SK-N-MC (cell line): Measurements from ENCODE around the gene MUC3A.

Experiments used
- EZH2 ChIP-seq: fragments of 200-600 bp; sonication (generic); IDR thresholded peaks from one replicate; pipeline ENCODE4 v1.6.1; 2017; ENCODE audit warnings: antibody characterized with exemption
- FOXP2 ChIP-seq: optimal IDR thresholded peaks from 2 replicates; pipeline ENCODE3; 2011; ENCODE audit warnings: mild to moderate bottlenecking, moderate library complexity; ENCODE audit not compliant: insufficient read depth; ENCODE audit errors: extremely low read length, control extremely low read depth
- POLR2AphosphoS5 ChIP-seq: IDR thresholded peaks from 2 replicates; pipeline ENCODE4 v1.6.1; 2012; ENCODE audit warnings: mild to moderate bottlenecking, low read depth, low read length, borderline replicate concordance

DNA sequence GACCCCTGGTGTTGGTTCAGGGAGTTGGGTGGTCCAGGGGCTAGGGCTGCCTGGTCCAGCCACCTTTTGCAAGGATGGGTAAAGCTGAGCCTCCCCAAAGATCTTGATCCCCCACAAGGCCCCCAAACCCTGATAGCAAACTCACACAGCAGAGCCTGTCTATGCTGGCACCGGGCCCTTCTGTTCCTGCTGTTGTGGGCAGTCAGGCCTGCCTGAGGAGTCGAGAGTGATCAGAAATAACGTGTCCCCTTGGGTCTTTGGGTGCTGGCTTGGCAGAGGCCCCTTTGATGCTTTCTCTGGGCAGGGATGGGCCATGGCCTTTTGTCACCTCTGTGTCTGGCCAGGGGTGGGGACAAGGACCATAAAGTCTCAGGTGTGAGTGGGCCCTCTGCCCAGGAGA lies 19.3 kb downstream of the MUC3A start:
- TF ChIP-seq POLR2AphosphoS5 (no peak), EZH2 (no peak), FOXP2 (no peak)
